T-helper 17 cell (primary cell): Measurements from ENCODE around the gene AGA. TPM values are rescaled to one million over a fixed set of nuclear protein-coding genes. Genes with fewer than 3 reads are reported as not detected.

Experiments used
- ATAC-seq: fragments of 150-1000 bp; cut with Tn5 transposase; 2 replicates; pipeline ENCODE4 v1.10.0; 2021; ENCODE audit warnings: mild to moderate bottlenecking, moderate library complexity
- DNase-seq, 3 donors: peaks; one replicate each; pipeline versions ENCODE4 v3.0.0 to v3.0.0-alpha.2; 2020 to 2021
- H3K9me3 ChIP-seq: one replicate; pipeline ENCODE4 v1.7.0; 2013; ENCODE audit warnings: low read length, mild to moderate bottlenecking; ENCODE audit not compliant: control insufficient read depth, poor library complexity, severe bottlenecking
- H3K27ac Mint-ChIP-seq: one replicate; pipeline ENCODE4 v1.8.0; 2022; ENCODE audit warnings: mild to moderate bottlenecking, moderate library complexity, mixed read lengths
- H3K27me3 Mint-ChIP-seq: one replicate; pipeline ENCODE4 v1.8.0; 2022; ENCODE audit warnings: mixed read lengths
- H3K36me3 Mint-ChIP-seq: one replicate; pipeline ENCODE4 v1.8.0; 2022; ENCODE audit warnings: low read depth, mixed read lengths
- H3K4me1 Mint-ChIP-seq: one replicate; pipeline ENCODE4 v1.8.0; 2022; ENCODE audit warnings: mild to moderate bottlenecking, mixed read lengths
- H3K4me3 Mint-ChIP-seq: one replicate; pipeline ENCODE4 v1.8.0; 2022; ENCODE audit warnings: mild to moderate bottlenecking, moderate library complexity, mixed read lengths
- total RNA-seq, 4 donors: library from RNA in 2 of 4; stranded (reverse) in 2 of 4; gene quantifications; one replicate each; pipeline ENCODE4 v1.2.3 and lab custom pipeline; 2022 to 2026

The AGA gene
- total RNA-seq, 2 donors from 2014 or later: 13.5 to 16.6 TPM

- no peaks in the 10 kb centered on the region for H3K27me3 Mint-ChIP-seq
- H3K4me1 Mint-ChIP-seq: peaks cover 31% of the 10 kb centered on the region
- H3K9me3 ChIP-seq: no peaks in the 10 kb centered on the region
- H3K27ac Mint-ChIP-seq: peak overlapping the region; percentile 74
- ATAC-seq (no peak), DNase-seq (no peak)
- H3K36me3 Mint-ChIP-seq: no peaks in the 10 kb centered on the region
- peak overlapping the region; percentile 28 for H3K4me3 Mint-ChIP-seq
Observed at GRCh38 chr4:177400030-177400429, 42.2 kb downstream of the AGA start.

GRCh38 chr4:177396352-177396751, 45.9 kb downstream of the AGA start:
- H3K27ac Mint-ChIP-seq: no peak overlapping the region
- ATAC-seq: no peak
- no peak for DNase-seq
- H3K27me3 Mint-ChIP-seq: peaks cover 7% of the 10 kb centered on the region
- no peaks in the 10 kb centered on the region for H3K9me3 ChIP-seq
- H3K4me3 Mint-ChIP-seq: no peak overlapping the region
- no peaks in the 10 kb centered on the region for H3K36me3 Mint-ChIP-seq
- peaks cover 21% of the 10 kb centered on the region for H3K4me1 Mint-ChIP-seq

- DNase-seq (no peak), ATAC-seq (peak; percentile 79)
- Mint-ChIP-seq H3K27ac (no peak overlapping the region), H3K27me3 (peaks cover 7% of the 10 kb centered on the region), H3K4me1 (peaks cover 10% of the 10 kb centered on the region), H3K36me3 (no peaks in the 10 kb centered on the region), H3K4me3 (peak overlapping the region; percentile 28)
- no peaks in the 10 kb centered on the region for H3K9me3 ChIP-seq
Observed at GRCh38 chr4:177393236-177393635, 49.0 kb downstream of the AGA start.

- H3K4me1 Mint-ChIP-seq: peaks cover 10% of the 10 kb centered on the region
- peaks cover 7% of the 10 kb centered on the region for H3K27me3 Mint-ChIP-seq
- H3K27ac Mint-ChIP-seq: no peak overlapping the region
- DNase-seq (no peak), ATAC-seq (no peak)
- H3K36me3 Mint-ChIP-seq: no peaks in the 10 kb centered on the region
- H3K4me3 Mint-ChIP-seq: no peak overlapping the region
- no peaks in the 10 kb centered on the region for H3K9me3 ChIP-seq
Observed at GRCh38 chr4:177391953-177392352, 50.3 kb downstream of the AGA start.

GRCh38 chr4:177391287-177391686, 51.0 kb downstream of the AGA start:
- no peaks in the 10 kb centered on the region for H3K36me3 Mint-ChIP-seq
- H3K9me3 ChIP-seq: no peaks in the 10 kb centered on the region
- no peak for DNase-seq
- H3K27me3 Mint-ChIP-seq: peaks cover 7% of the 10 kb centered on the region
- ATAC-seq: no peak
- no peak overlapping the region for H3K4me3 Mint-ChIP-seq
- no peak overlapping the region for H3K27ac Mint-ChIP-seq
- peaks cover 10% of the 10 kb centered on the region for H3K4me1 Mint-ChIP-seq

GRCh38 chr4:177386278-177386815, 55.9 kb downstream of the AGA start:
- Mint-ChIP-seq H3K4me1 (peaks cover 2% of the 10 kb centered on the region), H3K4me3 (no peak overlapping the region), H3K36me3 (peaks cover 5% of the 10 kb centered on the region), H3K27me3 (peaks cover 11% of the 10 kb centered on the region), H3K27ac (no peak overlapping the region)
- ATAC-seq (no peak), DNase-seq (no peak)
- H3K9me3 ChIP-seq: no peaks in the 10 kb centered on the region

DNA sequence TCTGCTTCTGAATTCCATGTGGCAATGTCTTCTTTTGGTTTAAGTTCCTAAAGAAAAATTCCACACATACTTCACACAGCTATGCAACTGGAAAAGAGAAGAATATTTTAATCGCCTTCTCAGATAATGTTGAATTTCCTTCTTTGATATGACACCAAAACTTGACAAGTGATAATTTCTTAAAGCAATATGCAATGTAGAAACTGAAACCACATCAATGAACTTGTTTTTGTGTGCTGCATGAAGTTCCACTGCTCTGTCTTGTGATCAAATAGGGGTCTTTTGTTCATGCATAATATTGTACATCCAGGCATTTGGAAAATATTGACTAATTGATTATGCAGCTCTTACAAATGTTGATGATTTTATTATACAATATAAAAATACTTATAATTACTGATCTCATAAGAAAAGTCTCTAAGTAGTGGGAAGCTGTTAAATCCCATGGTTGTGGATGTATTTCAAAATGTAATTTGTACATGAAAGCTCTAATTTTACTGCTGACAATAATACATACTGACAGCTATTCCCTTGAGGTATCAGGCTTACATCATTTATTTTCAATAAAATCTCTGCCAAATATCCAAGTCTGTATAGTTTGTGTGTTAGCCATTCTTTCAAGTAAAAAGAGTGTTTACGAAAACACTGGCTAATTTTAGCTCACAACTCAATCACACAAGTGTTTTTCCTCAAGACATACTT, 56.5 kb downstream of the AGA start:
- H3K4me3 Mint-ChIP-seq: no peak overlapping the region
- peaks cover 16% of the 10 kb centered on the region for H3K27me3 Mint-ChIP-seq
- H3K9me3 ChIP-seq: no peaks in the 10 kb centered on the region
- H3K27ac Mint-ChIP-seq: no peak overlapping the region
- peaks cover 2% of the 10 kb centered on the region for H3K4me1 Mint-ChIP-seq
- peaks cover 5% of the 10 kb centered on the region for H3K36me3 Mint-ChIP-seq
- ATAC-seq (no peak), DNase-seq (no peak)

GRCh38 chr4:177384856-177385397, 57.3 kb downstream of the AGA start:
- ATAC-seq: no peak

GRCh38 chr4:177381762-177382310, 60.4 kb downstream of the AGA start:
- no peak for ATAC-seq
- Mint-ChIP-seq H3K4me1 (peaks cover 3% of the 10 kb centered on the region), H3K4me3 (no peak overlapping the region), H3K27me3 (peaks cover 31% of the 10 kb centered on the region), H3K27ac (no peak overlapping the region), H3K36me3 (peaks cover 5% of the 10 kb centered on the region)
- no peak for DNase-seq
- H3K9me3 ChIP-seq: no peaks in the 10 kb centered on the region

More at GRCh38 chr4:177384856-177385397, 57.3 kb downstream of the AGA start:
- Mint-ChIP-seq H3K27me3 (peaks cover 19% of the 10 kb centered on the region), H3K4me1 (peaks cover under 1% of the 10 kb centered on the region), H3K36me3 (peaks cover 5% of the 10 kb centered on the region), H3K27ac (no peak overlapping the region), H3K4me3 (no peak overlapping the region)
- no peaks in the 10 kb centered on the region for H3K9me3 ChIP-seq
- DNase-seq: no peak

Other genes with a start within 250 kb of the AGA start
- gene NEIL3, start 132.6 kb downstream of the AGA start, total RNA-seq: 1 to 10 TPM in 1 of 2 donors, under 1 TPM in 1; 0.45 to 2.4 TPM